Esophagus (tissue), 2 donors: ENCODE results near the gene ATPAF1. TPM values are rescaled to one million over a fixed set of nuclear protein-coding genes. Genes with fewer than 3 reads are reported as not detected.

ENCODE experiments used
- H3K27ac ChIP-seq, 2 donors: one replicate each; pipeline ENCODE4 v1.5.1; 2013; ENCODE audit warnings: low read depth in 2 of 2, mild to moderate bottlenecking in 2 of 2, inconsistent platforms in 1 of 2, low read length in 1 of 2, moderate library complexity in 1 of 2
- H3K27me3 ChIP-seq, 2 donors: one replicate each; pipeline ENCODE4 v1.6.1; 2013; ENCODE audit warnings: low read length in 2 of 2, control low read depth in 1 of 2, mild to moderate bottlenecking in 1 of 2; ENCODE audit not compliant: insufficient read depth in 2 of 2, control insufficient read depth in 1 of 2
- H3K36me3 ChIP-seq, 2 donors: one replicate each; pipeline ENCODE4 v1.6.1; 2013; ENCODE audit warnings: low read length in 1 of 2; ENCODE audit not compliant: control insufficient read depth in 2 of 2, insufficient read depth in 2 of 2
- H3K4me1 ChIP-seq, 2 donors: one replicate each; pipeline ENCODE4 v1.6.1; 2013; ENCODE audit warnings: low read length in 1 of 2; ENCODE audit not compliant: control insufficient read depth in 2 of 2, insufficient read depth in 2 of 2
- H3K4me3 ChIP-seq, 2 donors: one replicate each; pipeline ENCODE4 v1.5.1; 2013; ENCODE audit warnings: low read length in 2 of 2, mild to moderate bottlenecking in 2 of 2, low read depth in 1 of 2, moderate library complexity in 1 of 2
- H3K9me3 ChIP-seq, 2 donors: one replicate each; pipeline ENCODE4 v1.6.1; 2013; ENCODE audit warnings: mild to moderate bottlenecking in 2 of 2, low read depth in 1 of 2, low read length in 1 of 2, moderate library complexity in 1 of 2; ENCODE audit not compliant: control insufficient read depth in 2 of 2, insufficient read depth in 1 of 2
- WGBS, 2 donors: extraction: QIAGEN DNeasy Blood & Tissue Kit; methylation state at CpG; one replicate each; pipeline ENCODE4 v1.1.7; 2013; 5-methylcytosine and 5-hydroxymethylcytosine counted together
- polyA plus RNA-seq, 2 donors: library from polyadenylated mRNA; stranded (reverse); fragments of 200-250 nt; gene quantifications; one replicate each; pipeline ENCODE4 v1.2.3, GENCODE V29; 2013
- donor health status: healthy with polysubstance abuse.
- donor health status: Bipolar disorder and iron deficiency.

ATPAF1 gene
- polyA plus RNA-seq, 2 donors, result 25.3 to 34.9 TPM

DNA sequence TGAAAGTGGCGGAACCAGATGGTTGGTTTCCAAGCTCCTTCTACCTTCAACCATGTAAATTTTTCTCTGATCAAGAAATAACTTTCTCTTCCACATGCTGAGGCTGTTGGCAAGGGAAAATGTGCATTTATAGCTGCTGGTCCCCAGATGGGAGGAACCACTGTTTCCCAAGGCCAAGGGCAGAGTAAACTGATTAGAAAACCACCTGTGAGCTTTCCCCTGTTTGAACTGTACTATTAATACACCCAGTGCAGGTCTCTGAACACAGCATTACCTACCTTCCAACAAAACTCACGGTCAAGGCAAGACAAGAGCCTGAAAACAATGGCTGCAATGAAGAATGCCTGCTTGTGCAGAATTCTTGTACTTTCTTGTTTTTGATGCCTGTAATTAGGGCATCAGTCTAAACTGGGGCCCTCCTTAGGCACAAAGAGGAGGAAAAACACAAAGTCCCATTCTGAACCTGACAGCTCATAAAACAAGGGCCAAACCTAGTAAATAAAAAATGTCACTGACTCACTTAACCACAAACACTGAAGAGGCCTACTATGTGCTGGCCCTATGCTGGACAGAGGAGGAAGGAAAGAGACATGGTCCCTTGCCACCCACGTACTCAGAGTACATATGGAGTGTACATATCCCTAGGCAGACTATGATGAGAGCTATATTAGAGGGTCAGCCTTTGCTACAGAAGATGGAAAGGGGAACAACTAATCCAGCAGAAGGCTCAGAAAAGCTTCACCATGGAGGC, 66.7 kb downstream of the ATPAF1 start:
- WGBS, 2 donors, result 82 to 92% methylated on average over 3 of the region's 3 CpGs
- peaks cover 5 to 6% of the 10 kb centered on the region in 2 donors for H3K4me1 ChIP-seq
- H3K4me3 ChIP-seq, result no peak overlapping the region
- H3K9me3 ChIP-seq, result no peaks in the 10 kb centered on the region
- H3K27ac ChIP-seq, result no peak overlapping the region
- H3K27me3 ChIP-seq, result no peaks in the 10 kb centered on the region
- H3K36me3 ChIP-seq, result no peaks in the 10 kb centered on the region

- Histone ChIP-seq H3K27me3 (no peaks in the 10 kb centered on the region), H3K27ac (no peak overlapping the region), H3K36me3 (no peaks in the 10 kb centered on the region), H3K4me3 (no peak overlapping the region), H3K4me1 (peaks cover 5 to 6% of the 10 kb centered on the region in 2 donors), H3K9me3 (no peaks in the 10 kb centered on the region)
- WGBS, 2 donors, result 78 to 85% methylated on average over 9 of the region's 9 CpGs
Measured at GRCh38 chr1:46599059-46599970, 68.8 kb downstream of the ATPAF1 start.

DNA sequence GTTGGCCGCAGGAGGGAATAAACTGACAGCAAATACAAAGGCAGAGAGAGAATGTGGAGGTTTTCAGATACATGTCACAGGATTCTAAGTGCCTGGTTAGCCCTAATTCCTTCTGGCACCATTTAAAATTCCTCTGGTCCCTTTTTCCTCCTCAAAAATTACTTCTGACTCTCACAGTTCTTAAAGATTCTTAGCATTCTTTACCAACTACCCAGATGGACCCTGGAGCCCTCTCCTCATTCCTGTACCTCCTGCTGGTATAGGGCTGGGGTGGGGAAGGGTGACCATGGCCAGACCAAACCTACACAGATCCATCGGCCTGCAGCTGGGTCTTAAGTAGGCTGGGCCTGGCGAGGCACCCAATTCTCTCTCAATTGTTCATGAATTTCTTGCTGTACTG, 71.3 kb downstream of the ATPAF1 start:
- H3K4me3 ChIP-seq, result no peak overlapping the region
- WGBS, 2 donors, result 87 to 91% methylated on average over 3 of the region's 3 CpGs
- no peaks in the 10 kb centered on the region for H3K27me3 ChIP-seq
- peaks cover 0 to 2% of the 10 kb centered on the region in 2 donors for H3K4me1 ChIP-seq
- no peak overlapping the region for H3K27ac ChIP-seq
- H3K9me3 ChIP-seq, result no peaks in the 10 kb centered on the region
- peaks cover 0 to 6% of the 10 kb centered on the region in 2 donors for H3K36me3 ChIP-seq

- peaks cover 3 to 12% of the 10 kb centered on the region in 2 donors for H3K36me3 ChIP-seq
- no peaks in the 10 kb centered on the region for H3K9me3 ChIP-seq
- no peak overlapping the region for H3K4me3 ChIP-seq
- no peak overlapping the region for H3K27ac ChIP-seq
- H3K27me3 ChIP-seq, result no peaks in the 10 kb centered on the region
- peaks cover 0 to 2% of the 10 kb centered on the region in 2 donors for H3K4me1 ChIP-seq
- WGBS, 2 donors, result 93 to 100% methylated on average over 1 of the region's 1 CpG
Measured at GRCh38 chr1:46596036-46596435, 72.1 kb downstream of the ATPAF1 start.

DNA sequence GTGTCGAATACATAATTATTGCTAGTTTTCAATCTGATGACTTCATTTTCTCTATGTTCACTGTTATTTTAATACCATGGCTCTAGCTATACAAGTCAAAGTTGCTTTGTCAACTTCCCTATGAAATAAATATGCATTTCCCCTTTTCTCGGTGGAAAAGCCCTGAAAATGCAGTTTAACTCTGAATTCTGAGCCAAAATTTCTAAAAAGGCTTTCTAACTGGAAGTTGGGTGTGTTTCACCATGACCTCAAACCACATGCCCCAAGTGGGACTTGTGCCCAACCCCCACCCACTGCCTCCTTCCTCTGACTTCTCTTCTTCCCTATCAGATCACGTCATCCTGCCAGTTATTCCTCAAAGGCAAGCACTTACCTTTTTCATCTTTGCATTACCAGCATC, 73.0 kb downstream of the ATPAF1 start:
- 66 to 68% methylated on average over 3 of the region's 3 CpGs for WGBS, 2 donors

GRCh38 chr1:46594063-46594462, 74.1 kb downstream of the ATPAF1 start:
- no peaks in the 10 kb centered on the region for H3K27me3 ChIP-seq
- H3K4me3 ChIP-seq, result no peak overlapping the region
- no peak overlapping the region for H3K27ac ChIP-seq
- peaks cover 0 to under 1% of the 10 kb centered on the region in 2 donors for H3K4me1 ChIP-seq
- H3K36me3 ChIP-seq, result peaks cover 12 to 20% of the 10 kb centered on the region in 2 donors
- no peaks in the 10 kb centered on the region for H3K9me3 ChIP-seq
- WGBS, 2 donors, result 90 to 93% methylated on average over 5 of the region's 5 CpGs

More for the DNA sequence above, 73.0 kb downstream of the ATPAF1 start:
- H3K4me3 ChIP-seq, result no peak overlapping the region
- H3K36me3 ChIP-seq, result peaks cover 6 to 15% of the 10 kb centered on the region in 2 donors
- no peaks in the 10 kb centered on the region for H3K27me3 ChIP-seq
- no peaks in the 10 kb centered on the region for H3K9me3 ChIP-seq
- H3K27ac ChIP-seq, result no peak overlapping the region
- H3K4me1 ChIP-seq, result peaks cover 0 to 2% of the 10 kb centered on the region in 2 donors

DNA sequence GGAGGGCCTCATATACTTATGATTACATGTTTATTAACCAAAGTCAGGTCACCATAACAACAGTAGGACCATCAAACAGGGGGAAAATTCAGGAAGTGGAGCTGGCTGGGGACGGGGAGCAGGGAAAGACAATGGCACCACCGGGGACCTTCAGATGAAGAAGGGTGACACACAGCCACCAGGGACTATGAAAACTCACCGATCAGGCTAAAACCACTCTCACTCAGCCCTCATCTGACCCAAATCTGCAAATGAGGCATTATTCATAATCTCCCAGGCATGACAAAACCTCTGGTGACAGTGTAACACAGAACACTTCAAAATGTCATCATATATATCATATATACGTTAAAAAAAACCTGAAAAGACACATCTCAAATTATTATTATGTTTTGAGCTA, 75.3 kb downstream of the ATPAF1 start:
- Histone ChIP-seq H3K4me3 (no peak overlapping the region), H3K4me1 (no peaks in the 10 kb centered on the region), H3K9me3 (no peaks in the 10 kb centered on the region), H3K36me3 (peaks cover 12 to 23% of the 10 kb centered on the region in 2 donors), H3K27ac (no peak overlapping the region), H3K27me3 (no peaks in the 10 kb centered on the region)
- 82 to 84% methylated on average over 4 of the region's 4 CpGs for WGBS, 2 donors

DNA sequence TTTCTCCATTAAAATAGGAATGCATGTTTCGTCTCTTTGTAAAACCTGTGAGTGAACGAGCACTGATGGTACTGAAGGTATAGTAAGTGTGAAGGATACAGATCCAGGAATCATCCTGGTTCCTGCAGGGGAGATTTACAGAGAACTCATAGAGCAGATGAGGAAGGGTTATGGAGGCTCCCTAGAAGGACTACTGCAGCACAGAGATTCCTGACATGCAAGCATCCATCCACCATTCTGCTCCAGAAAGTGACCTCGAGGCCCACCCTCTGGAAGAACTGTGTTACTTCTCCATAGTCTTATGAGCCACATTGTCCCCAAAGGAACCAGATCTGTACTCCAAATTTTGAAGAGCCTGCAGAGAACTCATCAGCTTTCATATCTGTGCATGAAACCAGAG, 78.6 kb downstream of the ATPAF1 start:
- Histone ChIP-seq H3K4me3 (no peak overlapping the region), H3K9me3 (peaks cover 0 to 2% of the 10 kb centered on the region in 2 donors), H3K4me1 (no peaks in the 10 kb centered on the region), H3K36me3 (peaks cover 12 to 33% of the 10 kb centered on the region in 2 donors), H3K27ac (no peak overlapping the region), H3K27me3 (no peaks in the 10 kb centered on the region)
- 91 to 93% methylated on average over 3 of the region's 3 CpGs for WGBS, 2 donors

DNA sequence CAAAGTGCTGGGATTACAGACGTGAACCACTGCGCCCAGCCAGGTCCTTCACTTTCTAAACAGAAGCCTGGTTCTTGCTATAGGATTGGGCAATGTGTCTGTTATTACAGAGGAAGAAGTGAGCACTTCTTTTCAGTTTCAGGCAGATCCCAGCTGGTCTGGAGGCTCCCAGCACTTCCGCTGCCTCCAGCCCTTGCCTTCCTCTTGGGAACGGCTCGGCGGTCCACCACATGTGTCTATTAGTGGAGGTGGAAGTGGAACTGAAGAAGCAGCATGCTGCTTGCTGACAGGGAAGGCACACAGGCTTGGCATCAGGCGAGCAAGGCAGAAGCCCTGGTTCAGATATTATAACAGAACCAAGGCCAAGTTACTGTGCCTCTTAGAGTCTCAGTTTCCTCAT, 81.1 kb downstream of the ATPAF1 start:
- Histone ChIP-seq H3K4me1 (no peaks in the 10 kb centered on the region), H3K9me3 (peaks cover 0 to 2% of the 10 kb centered on the region in 2 donors), H3K27me3 (no peaks in the 10 kb centered on the region), H3K27ac (no peak overlapping the region), H3K4me3 (no peak overlapping the region), H3K36me3 (peaks cover 18 to 36% of the 10 kb centered on the region in 2 donors)
- 89 to 90% methylated on average over 7 of the region's 7 CpGs for WGBS, 2 donors
